Measurements from ENCODE around the gene ANTXR2.

GRCh38 chr4:80081566-80081965 is 8.5 kb upstream of the ANTXR2 start:
- TF ChIP-seq CTCF (IDR thresholded peaks at IDR 0.05): no peak
- TF ChIP-seq POLR2A (IDR thresholded peaks at IDR 0.05): no peak

Data from lower leg skin (tissue), 3 donors.